PC-9 (cell line): Measurements from ENCODE around the gene PLA2R1. TPM values are rescaled to one million over a fixed set of nuclear protein-coding genes. Genes with fewer than 3 reads are reported as not detected.

ENCODE experiments used
- BruUV-seq: library from RNA; stranded (reverse); fragments of 400-500 nt; replicated peaks from 2 replicates; lab custom pipeline; 2021; lab: Mats Ljungman, UMichigan
- CTCF ChIA-PET: fragments of 300-600 bp; sonication (Branson Sonifier 250); formaldehyde crosslinking; loops from one replicate; lab custom pipeline; 2022; ENCODE audit warnings: antibody characterized with exemption; lab: Charles Lee
- POLR2A ChIA-PET: fragments of 300-600 bp; sonication (Branson Sonifier 250); formaldehyde crosslinking; loops from one replicate; lab custom pipeline; 2022; ENCODE audit warnings: antibody characterized with exemption; ENCODE audit not compliant: unreplicated experiment; lab: Charles Lee
- DNase-seq, 2 experiments: peaks; one replicate each; pipeline versions ENCODE4 v3.0.0 to v3.0.0-alpha.2; 2015 to 2022; ENCODE audit warnings: mixed read lengths in 1 of 2
- H2AFZ ChIP-seq: fragments of 200-600 bp; sonication (generic); 2 replicates; pipeline ENCODE4 v1.8.1; 2017; ENCODE audit warnings: antibody characterized with exemption
- H3F3A ChIP-seq: fragments of 200-600 bp; sonication (generic); 2 replicates; pipeline ENCODE4 v1.8.1; 2017; ENCODE audit warnings: antibody characterized with exemption, mild to moderate bottlenecking, low read depth; ENCODE audit not compliant: insufficient read depth
- H3K27ac ChIP-seq: fragments of 200-600 bp; sonication (generic); 2 replicates; pipeline ENCODE4 v1.6.1; 2016; ENCODE audit warnings: mixed run types
- H3K27me3 ChIP-seq: fragments of 200-600 bp; sonication (generic); 2 replicates; pipeline ENCODE4 v1.6.1; 2016; ENCODE audit warnings: low read depth, mixed run types; ENCODE audit not compliant: insufficient read depth
- H3K36me3 ChIP-seq: fragments of 200-600 bp; sonication (generic); 2 replicates; pipeline ENCODE4 v1.6.1; 2016; ENCODE audit warnings: low read depth, mixed run types
- H3K4me1 ChIP-seq: fragments of 200-600 bp; sonication (generic); replicated peaks from 2 replicates; pipeline ENCODE4 v1.6.1; 2016; ENCODE audit warnings: mixed run types; ENCODE audit not compliant: insufficient read depth
- H3K4me2 ChIP-seq: fragments of 200-600 bp; sonication (generic); 2 replicates; pipeline ENCODE4 v1.6.1; 2017; ENCODE audit warnings: mixed run types
- H3K4me3 ChIP-seq: fragments of 200-600 bp; sonication (generic); 2 replicates; pipeline ENCODE4 v1.6.1; 2016; ENCODE audit warnings: mixed run types
- H3K79me2 ChIP-seq: fragments of 200-600 bp; sonication (generic); 2 replicates; pipeline ENCODE4 v1.6.1; 2017; ENCODE audit warnings: low read depth, mixed run types
- H3K9me2 ChIP-seq: fragments of 200-600 bp; sonication (generic); 2 replicates; pipeline ENCODE4 v1.8.1; 2017; ENCODE audit warnings: mild to moderate bottlenecking; ENCODE audit not compliant: insufficient read depth
- H3K9me3 ChIP-seq: fragments of 200-600 bp; sonication (generic); 2 replicates; pipeline ENCODE4 v1.8.1; 2016; ENCODE audit warnings: low read depth; ENCODE audit not compliant: insufficient read depth
- H4K20me1 ChIP-seq: fragments of 200-600 bp; sonication (generic); 2 replicates; pipeline ENCODE4 v1.8.1; 2017; ENCODE audit not compliant: insufficient read depth
- EZH2 ChIP-seq: fragments of 200-600 bp; sonication (generic); IDR thresholded peaks from 2 replicates; pipeline ENCODE4 v1.8.0; 2017; ENCODE audit warnings: antibody characterized with exemption, low read depth
- intact Hi-C: fragments of 100-400 bp; cut with micrococcal nuclease; formaldehyde crosslinking; loops from one replicate; pipeline ENCODE4 v1.10.0; 2022; ENCODE audit not compliant: unreplicated experiment
- total RNA-seq: library from RNA; stranded (reverse); gene quantifications from 2 replicates; pipeline ENCODE4 v1.2.3, GENCODE V29; 2021
- TF ChIP-seq, protein P1 (sequence below): fragments of 200-600 bp; sonication (generic); conservative IDR thresholded peaks from 2 replicates; pipeline ENCODE4 v1.6.1; 2017; ENCODE audit warnings: mixed run types, antibody characterized with exemption, mild to moderate bottlenecking, moderate library complexity

Gene PLA2R1
- total RNA-seq, 1 experiment from 2014 or later = 0.33 TPM

GRCh38 chr2:159891267-159891588 lies 171.2 kb downstream of the PLA2R1 start:
- CTCF ChIA-PET = no interaction called here
- intact Hi-C loops = no loop called here

DNA sequence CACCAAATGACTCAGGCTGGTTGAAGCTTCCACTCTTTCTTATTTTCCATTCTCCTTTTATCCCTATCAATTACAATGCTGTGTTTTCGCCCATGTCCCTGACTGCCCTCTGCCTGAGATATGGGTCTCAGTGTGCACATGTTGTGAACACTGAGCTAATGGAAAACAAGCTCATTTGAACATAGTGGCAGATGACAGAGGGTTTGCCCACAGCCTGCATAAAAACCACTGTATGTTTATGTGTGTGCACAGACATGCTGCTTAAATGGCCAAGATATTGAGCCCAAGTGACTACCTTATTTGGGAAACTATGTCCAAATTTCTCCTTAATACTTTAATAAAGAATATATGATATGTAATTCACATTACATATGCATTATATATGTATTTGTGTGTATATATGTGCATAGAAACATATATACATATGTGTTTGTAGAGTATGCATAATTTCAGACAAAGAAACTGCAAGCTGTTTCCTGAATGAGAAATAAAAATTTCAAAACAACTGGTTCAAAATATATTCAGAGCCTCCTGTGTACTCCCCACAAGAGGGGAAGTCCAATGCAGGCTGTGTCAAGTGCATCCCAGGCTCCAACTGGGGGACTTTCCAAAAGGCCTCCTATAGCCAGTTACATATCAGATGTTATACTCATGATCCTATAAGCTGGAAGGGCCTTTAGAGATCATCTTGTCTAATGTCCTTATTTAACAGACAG lies 171.7 kb downstream of the PLA2R1 start:
- no peaks in the 10 kb centered on the region for H3F3A ChIP-seq
- no peaks in the 10 kb centered on the region for H3K79me2 ChIP-seq
- no peaks in the 10 kb centered on the region for H3K9me3 ChIP-seq
- no peak overlapping the region for H3K4me3 ChIP-seq
- TF ChIP-seq, protein P1, sequence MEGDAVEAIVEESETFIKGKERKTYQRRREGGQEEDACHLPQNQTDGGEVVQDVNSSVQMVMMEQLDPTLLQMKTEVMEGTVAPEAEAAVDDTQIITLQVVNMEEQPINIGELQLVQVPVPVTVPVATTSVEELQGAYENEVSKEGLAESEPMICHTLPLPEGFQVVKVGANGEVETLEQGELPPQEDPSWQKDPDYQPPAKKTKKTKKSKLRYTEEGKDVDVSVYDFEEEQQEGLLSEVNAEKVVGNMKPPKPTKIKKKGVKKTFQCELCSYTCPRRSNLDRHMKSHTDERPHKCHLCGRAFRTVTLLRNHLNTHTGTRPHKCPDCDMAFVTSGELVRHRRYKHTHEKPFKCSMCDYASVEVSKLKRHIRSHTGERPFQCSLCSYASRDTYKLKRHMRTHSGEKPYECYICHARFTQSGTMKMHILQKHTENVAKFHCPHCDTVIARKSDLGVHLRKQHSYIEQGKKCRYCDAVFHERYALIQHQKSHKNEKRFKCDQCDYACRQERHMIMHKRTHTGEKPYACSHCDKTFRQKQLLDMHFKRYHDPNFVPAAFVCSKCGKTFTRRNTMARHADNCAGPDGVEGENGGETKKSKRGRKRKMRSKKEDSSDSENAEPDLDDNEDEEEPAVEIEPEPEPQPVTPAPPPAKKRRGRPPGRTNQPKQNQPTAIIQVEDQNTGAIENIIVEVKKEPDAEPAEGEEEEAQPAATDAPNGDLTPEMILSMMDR = no peak
- no peak for TF ChIP-seq EZH2
- H3K27ac ChIP-seq = no peak overlapping the region
- H3K36me3 ChIP-seq = no peaks in the 10 kb centered on the region
- no peaks in the 10 kb centered on the region for H3K9me2 ChIP-seq
- H2AFZ ChIP-seq = no peak overlapping the region
- no peaks in the 10 kb centered on the region for H3K27me3 ChIP-seq
- intact Hi-C loops = no loop called here
- CTCF ChIA-PET = no interaction called here
- no peaks in the 10 kb centered on the region for H3K4me1 ChIP-seq
- H3K4me2 ChIP-seq = no peak overlapping the region
- POLR2A ChIA-PET = no interaction called here
- DNase-seq = no peak
- H4K20me1 ChIP-seq = no peaks in the 10 kb centered on the region
- no TSS peak for BruUV-seq

More at GRCh38 chr2:159891267-159891588, 171.2 kb downstream of the PLA2R1 start:
- no peaks in the 10 kb centered on the region for H3K9me2 ChIP-seq
- no peaks in the 10 kb centered on the region for H4K20me1 ChIP-seq
- no peaks in the 10 kb centered on the region for H3K9me3 ChIP-seq
- no TSS peak for BruUV-seq
- POLR2A ChIA-PET = no interaction called here
- no peaks in the 10 kb centered on the region for H3K4me1 ChIP-seq
- H2AFZ ChIP-seq = no peak overlapping the region
- no peak for TF ChIP-seq EZH2
- TF ChIP-seq, protein P1 = no peak
- H3K4me3 ChIP-seq = no peak overlapping the region
- DNase-seq = no peak
- no peak overlapping the region for H3K27ac ChIP-seq
- no peaks in the 10 kb centered on the region for H3K27me3 ChIP-seq
- H3K79me2 ChIP-seq = no peaks in the 10 kb centered on the region
- H3F3A ChIP-seq = no peaks in the 10 kb centered on the region
- no peaks in the 10 kb centered on the region for H3K36me3 ChIP-seq
- H3K4me2 ChIP-seq = no peak overlapping the region

- Histone ChIP-seq H2AFZ (no peak overlapping the region), H3K9me3 (no peaks in the 10 kb centered on the region), H3K4me1 (no peaks in the 10 kb centered on the region), H3K4me3 (no peak overlapping the region), H3K4me2 (no peak overlapping the region), H4K20me1 (no peaks in the 10 kb centered on the region), H3K27me3 (no peaks in the 10 kb centered on the region), H3K27ac (no peak overlapping the region), H3F3A (no peaks in the 10 kb centered on the region), H3K9me2 (no peaks in the 10 kb centered on the region), H3K36me3 (no peaks in the 10 kb centered on the region), H3K79me2 (no peaks in the 10 kb centered on the region)
- intact Hi-C loops = no loop called here
- DNase-seq = no peak
- no TSS peak for BruUV-seq
- TF ChIP-seq, protein P1 = no peak
- no peak for TF ChIP-seq EZH2
- ChIA-PET POLR2A (no interaction called here), CTCF (no interaction called here)
Measured at GRCh38 chr2:159882130-159882745, 180.2 kb downstream of the PLA2R1 start.

Other genes with a start within 250 kb of the PLA2R1 start
- gene LY75, start 157.9 kb downstream of the PLA2R1 start, total RNA-seq = 10.6 and 14.4 TPM in 2 replicates
- 24.3 and 30.6 TPM in 2 replicates for gene ITGB6, start 137.7 kb upstream of the PLA2R1 start, total RNA-seq